GM23338 (cell line): ENCODE measurements around the gene SYNDIG1. TPM values are rescaled to one million over a fixed set of nuclear protein-coding genes. Genes with fewer than 3 reads are reported as not detected.
A peak's percentile ranks its signal among the peaks of the same experiment; 100 is the strongest.

ENCODE experiments used
- ATAC-seq: fragments of 200-7000 bp; cut with Tn5 transposase; 3 replicates; pipeline ENCODE4 v1.9.1; 2020
- DNase-seq: peaks from one replicate; pipeline ENCODE4 v3.0.0-alpha.2; 2015; ENCODE audit warnings: low spot score
- H2AFZ ChIP-seq: fragments of 200-600 bp; sonication (generic); 2 replicates; pipeline ENCODE4 v1.8.0; 2016; ENCODE audit warnings: antibody characterized with exemption, mild to moderate bottlenecking, moderate library complexity
- H3F3A ChIP-seq: fragments of 200-600 bp; sonication (generic); replicated peaks from 2 replicates; pipeline ENCODE4 v1.8.0; 2017; ENCODE audit warnings: antibody characterized with exemption, mixed run types, low read depth
- H3K27ac ChIP-seq: fragments of 200-600 bp; sonication (generic); 2 replicates; pipeline ENCODE4 v1.6.1; 2016; ENCODE audit warnings: low read depth
- H3K27me3 ChIP-seq: fragments of 200-600 bp; sonication (generic); 2 replicates; pipeline ENCODE4 v1.8.0; 2016; ENCODE audit warnings: mild to moderate bottlenecking, mixed run types, moderate library complexity; ENCODE audit not compliant: insufficient read depth
- H3K36me3 ChIP-seq: fragments of 200-600 bp; sonication (generic); 2 replicates; pipeline ENCODE4 v1.8.0; 2016; ENCODE audit warnings: mild to moderate bottlenecking; ENCODE audit not compliant: insufficient read depth
- H3K4me1 ChIP-seq: fragments of 200-600 bp; sonication (generic); 2 replicates; pipeline ENCODE4 v1.8.0; 2016; ENCODE audit warnings: mild to moderate bottlenecking, moderate library complexity; ENCODE audit not compliant: insufficient read depth
- H3K4me2 ChIP-seq: fragments of 200-600 bp; sonication (generic); 2 replicates; pipeline ENCODE4 v1.7.1; 2017; ENCODE audit warnings: mixed run types
- H3K4me3 ChIP-seq: fragments of 200-600 bp; sonication (generic); 2 replicates; pipeline ENCODE4 v1.6.1; 2016; ENCODE audit warnings: mixed run types
- H3K79me2 ChIP-seq: fragments of 200-600 bp; sonication (generic); replicated peaks from 2 replicates; pipeline ENCODE4 v1.8.0; 2017; ENCODE audit warnings: mild to moderate bottlenecking; ENCODE audit not compliant: insufficient read depth
- H3K9me2 ChIP-seq: fragments of 200-600 bp; sonication (generic); 2 replicates; pipeline ENCODE4 v1.8.0; 2017; ENCODE audit not compliant: insufficient read depth
- H4K20me1 ChIP-seq: fragments of 200-600 bp; sonication (generic); replicated peaks from 2 replicates; pipeline ENCODE4 v1.8.0; 2017; ENCODE audit warnings: mild to moderate bottlenecking; ENCODE audit not compliant: insufficient read depth
- H3K27ac Mint-ChIP-seq: 2 replicates; pipeline ENCODE4 v1.8.0; 2020; ENCODE audit warnings: inconsistent platforms, mild to moderate bottlenecking, moderate library complexity, mixed read lengths
- H3K27me3 Mint-ChIP-seq: 3 replicates; pipeline ENCODE4 v1.8.0; 2022; ENCODE audit warnings: low read depth, mild to moderate bottlenecking, moderate library complexity, mixed read lengths, inconsistent platforms; ENCODE audit not compliant: insufficient read depth, poor library complexity
- H3K36me3 Mint-ChIP-seq: 3 replicates; pipeline ENCODE4 v1.8.0; 2021; ENCODE audit warnings: low read depth, mild to moderate bottlenecking, inconsistent platforms, moderate library complexity, mixed read lengths
- H3K4me1 Mint-ChIP-seq: 3 replicates; pipeline ENCODE4 v1.8.0; 2020; ENCODE audit warnings: mild to moderate bottlenecking, inconsistent platforms, mixed read lengths
- H3K4me3 Mint-ChIP-seq: 3 replicates; pipeline ENCODE4 v1.8.0; 2021; ENCODE audit warnings: moderate library complexity, mild to moderate bottlenecking, inconsistent platforms, mixed read lengths
- H3K9me3 Mint-ChIP-seq: 3 replicates; pipeline ENCODE4 v1.8.0; 2020; ENCODE audit warnings: moderate library complexity, mild to moderate bottlenecking, inconsistent platforms, mixed read lengths
- CREB1 ChIP-seq: fragments of 250-450 bp; sonication (Bioruptor Pico); IDR thresholded peaks from 2 replicates; pipeline ENCODE4 v1.5.0; 2020; ENCODE audit warnings: low read depth, mild to moderate bottlenecking, moderate library complexity
- STAT1 ChIP-seq: IDR thresholded peaks from one replicate; pipeline ENCODE4 v1.6.1; 2016; ENCODE audit warnings: antibody characterized with exemption; ENCODE audit not compliant: unreplicated experiment
- polyA plus RNA-seq: library from polyadenylated mRNA; unstranded; fragments of >200 nt; fragmentation: Nextera tagmentation; extraction: Ambion mirVana; gene quantifications from 2 replicates; pipeline ENCODE4 v1.2.1, GENCODE V29; 2016
- total RNA-seq: library from RNA; depleted of rRNA; stranded (reverse); fragments of >200 nt; shearing (Covaris generic); gene quantifications from 2 replicates; pipeline ENCODE4 v1.2.3, GENCODE V29; 2014
- TF ChIP-seq, protein P1 (sequence below): fragments of 250-450 bp; sonication (Bioruptor Pico); IDR thresholded peaks from 2 replicates; pipeline ENCODE4 v1.5.0; 2020; ENCODE audit warnings: mild to moderate bottlenecking, moderate library complexity
- TF ChIP-seq, protein P2 (sequence below): IDR thresholded peaks from one replicate; pipeline ENCODE4 v1.6.1; 2018; ENCODE audit warnings: antibody characterized with exemption; ENCODE audit not compliant: unreplicated experiment

The SYNDIG1 gene
- total and polyA plus RNA-seq, 2 experiments from 2014 or later, result 2.8 to 4.8 TPM

DNA sequence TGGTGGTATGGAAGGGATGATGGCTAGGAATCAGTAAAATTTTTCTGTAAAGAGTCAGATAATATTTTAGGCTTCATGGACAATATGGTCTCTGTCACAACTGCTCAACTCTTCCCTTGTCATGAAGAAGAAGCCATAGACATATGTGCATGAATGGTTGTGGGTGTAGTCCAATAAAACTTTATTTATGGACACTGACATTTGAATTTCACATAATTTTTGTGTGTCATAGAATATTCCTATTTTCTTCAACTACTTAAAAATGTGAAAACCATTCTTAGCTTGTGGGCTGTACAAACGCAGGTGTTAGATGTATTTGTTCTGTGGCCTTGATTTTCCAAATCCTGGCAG is 59.9 kb downstream of the SYNDIG1 start (continued):
- TF ChIP-seq, protein P1, sequence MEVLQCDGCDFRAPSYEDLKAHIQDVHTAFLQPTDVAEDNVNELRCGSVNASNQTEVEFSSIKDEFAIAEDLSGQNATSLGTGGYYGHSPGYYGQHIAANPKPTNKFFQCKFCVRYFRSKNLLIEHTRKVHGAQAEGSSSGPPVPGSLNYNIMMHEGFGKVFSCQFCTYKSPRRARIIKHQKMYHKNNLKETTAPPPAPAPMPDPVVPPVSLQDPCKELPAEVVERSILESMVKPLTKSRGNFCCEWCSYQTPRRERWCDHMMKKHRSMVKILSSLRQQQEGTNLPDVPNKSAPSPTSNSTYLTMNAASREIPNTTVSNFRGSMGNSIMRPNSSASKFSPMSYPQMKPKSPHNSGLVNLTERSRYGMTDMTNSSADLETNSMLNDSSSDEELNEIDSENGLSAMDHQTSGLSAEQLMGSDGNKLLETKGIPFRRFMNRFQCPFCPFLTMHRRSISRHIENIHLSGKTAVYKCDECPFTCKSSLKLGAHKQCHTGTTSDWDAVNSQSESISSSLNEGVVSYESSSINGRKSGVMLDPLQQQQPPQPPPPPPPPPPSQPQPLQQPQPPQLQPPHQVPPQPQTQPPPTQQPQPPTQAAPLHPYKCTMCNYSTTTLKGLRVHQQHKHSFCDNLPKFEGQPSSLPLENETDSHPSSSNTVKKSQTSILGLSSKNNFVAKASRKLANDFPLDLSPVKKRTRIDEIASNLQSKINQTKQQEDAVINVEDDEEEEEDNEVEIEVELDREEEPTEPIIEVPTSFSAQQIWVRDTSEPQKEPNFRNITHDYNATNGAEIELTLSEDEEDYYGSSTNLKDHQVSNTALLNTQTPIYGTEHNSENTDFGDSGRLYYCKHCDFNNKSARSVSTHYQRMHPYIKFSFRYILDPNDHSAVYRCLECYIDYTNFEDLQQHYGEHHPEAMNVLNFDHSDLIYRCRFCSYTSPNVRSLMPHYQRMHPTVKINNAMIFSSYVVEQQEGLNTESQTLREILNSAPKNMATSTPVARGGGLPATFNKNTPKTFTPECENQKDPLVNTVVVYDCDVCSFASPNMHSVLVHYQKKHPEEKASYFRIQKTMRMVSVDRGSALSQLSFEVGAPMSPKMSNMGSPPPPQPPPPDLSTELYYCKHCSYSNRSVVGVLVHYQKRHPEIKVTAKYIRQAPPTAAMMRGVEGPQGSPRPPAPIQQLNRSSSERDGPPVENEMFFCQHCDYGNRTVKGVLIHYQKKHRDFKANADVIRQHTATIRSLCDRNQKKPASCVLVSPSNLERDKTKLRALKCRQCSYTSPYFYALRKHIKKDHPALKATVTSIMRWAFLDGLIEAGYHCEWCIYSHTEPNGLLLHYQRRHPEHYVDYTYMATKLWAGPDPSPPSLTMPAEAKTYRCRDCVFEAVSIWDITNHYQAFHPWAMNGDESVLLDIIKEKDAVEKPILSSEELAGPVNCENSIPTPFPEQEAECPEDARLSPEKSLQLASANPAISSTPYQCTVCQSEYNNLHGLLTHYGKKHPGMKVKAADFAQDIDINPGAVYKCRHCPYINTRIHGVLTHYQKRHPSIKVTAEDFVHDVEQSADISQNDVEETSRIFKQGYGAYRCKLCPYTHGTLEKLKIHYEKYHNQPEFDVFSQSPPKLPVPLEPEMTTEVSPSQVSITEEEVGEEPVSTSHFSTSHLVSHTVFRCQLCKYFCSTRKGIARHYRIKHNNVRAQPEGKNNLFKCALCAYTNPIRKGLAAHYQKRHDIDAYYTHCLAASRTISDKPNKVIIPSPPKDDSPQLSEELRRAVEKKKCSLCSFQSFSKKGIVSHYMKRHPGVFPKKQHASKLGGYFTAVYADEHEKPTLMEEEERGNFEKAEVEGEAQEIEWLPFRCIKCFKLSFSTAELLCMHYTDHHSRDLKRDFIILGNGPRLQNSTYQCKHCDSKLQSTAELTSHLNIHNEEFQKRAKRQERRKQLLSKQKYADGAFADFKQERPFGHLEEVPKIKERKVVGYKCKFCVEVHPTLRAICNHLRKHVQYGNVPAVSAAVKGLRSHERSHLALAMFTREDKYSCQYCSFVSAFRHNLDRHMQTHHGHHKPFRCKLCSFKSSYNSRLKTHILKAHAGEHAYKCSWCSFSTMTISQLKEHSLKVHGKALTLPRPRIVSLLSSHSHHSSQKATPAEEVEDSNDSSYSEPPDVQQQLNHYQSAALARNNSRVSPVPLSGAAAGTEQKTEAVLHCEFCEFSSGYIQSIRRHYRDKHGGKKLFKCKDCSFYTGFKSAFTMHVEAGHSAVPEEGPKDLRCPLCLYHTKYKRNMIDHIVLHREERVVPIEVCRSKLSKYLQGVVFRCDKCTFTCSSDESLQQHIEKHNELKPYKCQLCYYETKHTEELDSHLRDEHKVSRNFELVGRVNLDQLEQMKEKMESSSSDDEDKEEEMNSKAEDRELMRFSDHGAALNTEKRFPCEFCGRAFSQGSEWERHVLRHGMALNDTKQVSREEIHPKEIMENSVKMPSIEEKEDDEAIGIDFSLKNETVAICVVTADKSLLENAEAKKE (CRISPR knock-in tag), result no peak
- TF ChIP-seq, protein P2, sequence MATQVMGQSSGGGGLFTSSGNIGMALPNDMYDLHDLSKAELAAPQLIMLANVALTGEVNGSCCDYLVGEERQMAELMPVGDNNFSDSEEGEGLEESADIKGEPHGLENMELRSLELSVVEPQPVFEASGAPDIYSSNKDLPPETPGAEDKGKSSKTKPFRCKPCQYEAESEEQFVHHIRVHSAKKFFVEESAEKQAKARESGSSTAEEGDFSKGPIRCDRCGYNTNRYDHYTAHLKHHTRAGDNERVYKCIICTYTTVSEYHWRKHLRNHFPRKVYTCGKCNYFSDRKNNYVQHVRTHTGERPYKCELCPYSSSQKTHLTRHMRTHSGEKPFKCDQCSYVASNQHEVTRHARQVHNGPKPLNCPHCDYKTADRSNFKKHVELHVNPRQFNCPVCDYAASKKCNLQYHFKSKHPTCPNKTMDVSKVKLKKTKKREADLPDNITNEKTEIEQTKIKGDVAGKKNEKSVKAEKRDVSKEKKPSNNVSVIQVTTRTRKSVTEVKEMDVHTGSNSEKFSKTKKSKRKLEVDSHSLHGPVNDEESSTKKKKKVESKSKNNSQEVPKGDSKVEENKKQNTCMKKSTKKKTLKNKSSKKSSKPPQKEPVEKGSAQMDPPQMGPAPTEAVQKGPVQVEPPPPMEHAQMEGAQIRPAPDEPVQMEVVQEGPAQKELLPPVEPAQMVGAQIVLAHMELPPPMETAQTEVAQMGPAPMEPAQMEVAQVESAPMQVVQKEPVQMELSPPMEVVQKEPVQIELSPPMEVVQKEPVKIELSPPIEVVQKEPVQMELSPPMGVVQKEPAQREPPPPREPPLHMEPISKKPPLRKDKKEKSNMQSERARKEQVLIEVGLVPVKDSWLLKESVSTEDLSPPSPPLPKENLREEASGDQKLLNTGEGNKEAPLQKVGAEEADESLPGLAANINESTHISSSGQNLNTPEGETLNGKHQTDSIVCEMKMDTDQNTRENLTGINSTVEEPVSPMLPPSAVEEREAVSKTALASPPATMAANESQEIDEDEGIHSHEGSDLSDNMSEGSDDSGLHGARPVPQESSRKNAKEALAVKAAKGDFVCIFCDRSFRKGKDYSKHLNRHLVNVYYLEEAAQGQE, result no peak
- TF ChIP-seq STAT1 (no peak), CREB1 (CRISPR knock-in tag) (no peak)

DNA sequence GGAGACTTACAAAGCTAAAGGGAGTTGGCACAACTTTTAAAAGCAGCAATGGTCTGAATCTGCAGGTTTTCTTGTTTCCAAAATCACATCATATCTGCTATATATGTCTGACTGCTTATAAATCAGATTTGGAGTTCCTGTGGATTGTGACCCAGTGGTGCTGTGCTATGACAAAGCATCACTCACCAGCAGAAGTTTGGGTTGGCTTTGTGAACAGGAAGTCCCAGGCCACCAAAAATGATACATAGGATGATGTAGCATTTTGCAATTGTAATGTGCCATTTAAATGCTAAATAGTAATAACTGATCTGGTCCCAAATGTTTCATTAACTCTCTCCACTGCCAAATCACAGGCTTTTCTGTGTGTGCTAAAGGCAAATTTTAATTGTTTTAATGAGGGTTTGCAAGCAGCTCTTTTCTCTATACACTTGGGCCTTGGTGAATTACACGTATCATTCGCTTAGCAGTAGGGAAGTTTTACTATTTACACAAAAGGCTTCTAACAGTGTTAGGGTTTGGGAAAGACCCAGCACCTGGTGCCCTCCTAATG is 60.8 kb downstream of the SYNDIG1 start:
- Mint-ChIP-seq H3K4me1 (peaks cover 16% of the 10 kb centered on the region), H3K9me3 (peaks cover 3% of the 10 kb centered on the region; the same call in 2 of the 3 replicates)
- TF ChIP-seq, protein P1 (CRISPR knock-in tag), result no peak

More for the DNA sequence above, 60.8 kb downstream of the SYNDIG1 start:
- H3K36me3 ChIP-seq, result no peaks in the 10 kb centered on the region
- peaks cover 10% of the 10 kb centered on the region for H3K9me2 ChIP-seq
- H3K4me3 ChIP-seq, result no peak overlapping the region
- H3K27me3 ChIP-seq, result no peaks in the 10 kb centered on the region
- H3F3A ChIP-seq, result no peaks in the 10 kb centered on the region
- Mint-ChIP-seq H3K4me3 (no peak overlapping the region), H3K27me3 (peaks cover 6% of the 10 kb centered on the region), H3K36me3 (peaks cover 5% of the 10 kb centered on the region; the same call in 2 of the 3 replicates), H3K27ac (0 out of 2 replicates have a peak overlapping the region, but pooled peaks have one; percentile 20)
- 0 out of 2 replicates have a peak, but pooled peaks cover 7% of the 10 kb centered on the region for H3K79me2 ChIP-seq
- H2AFZ ChIP-seq, result no peak overlapping the region
- DNase-seq (no peak), ATAC-seq (no peak)
- no peak overlapping the region for H3K27ac ChIP-seq
- no peaks in the 10 kb centered on the region; the same call in 1 of the 2 replicates for H4K20me1 ChIP-seq
- H3K4me2 ChIP-seq, result no peak overlapping the region
- H3K4me1 ChIP-seq, result no peaks in the 10 kb centered on the region
